Endothelial cell of umbilical vein (primary cell): ENCODE measurements around the gene TMEM125. TPM values are rescaled to one million over a fixed set of nuclear protein-coding genes. Genes with fewer than 3 reads are reported as not detected.

ENCODE experiments used
- BruUV-seq: library from RNA; stranded (reverse); fragments of 400-500 nt; replicated peaks from 2 replicates; lab custom pipeline; 2021; lab: Mats Ljungman, UMichigan
- CTCF ChIA-PET: fragments of 300-600, 350-600 bp; sonication (Branson Sonifier 250); formaldehyde crosslinking; loops from one replicate; lab custom pipeline; 2021; ENCODE audit warnings: antibody characterized with exemption, inconsistent platforms; lab: Charles Lee
- POLR2A ChIA-PET: fragments of 300-600, 350-600 bp; sonication (Branson Sonifier 250); formaldehyde crosslinking; loops from one replicate; lab custom pipeline; 2021; ENCODE audit warnings: antibody characterized with exemption, inconsistent platforms; lab: Charles Lee
- DNase-seq: peaks from one replicate; pipeline ENCODE4 v3.0.0-alpha.2; 2011; ENCODE audit warnings: low read depth, low spot score
- FAIRE-seq: peaks from 2 replicates; lab custom pipeline; 2011; peaks lifted over from hg19 to GRCh38; lab: Jason Lieb, UNC
- H2AFZ ChIP-seq: 2 replicates; pipeline ENCODE4 v1.6.0; 2012; ENCODE audit warnings: low read depth, low read length, control low read depth, inconsistent platforms
- H3K27ac ChIP-seq: 2 replicates; pipeline ENCODE4 v1.5.1; 2011; ENCODE audit warnings: low read depth, mild to moderate bottlenecking, control low read depth, low read length, moderate library complexity; ENCODE audit not compliant: insufficient read depth
- H3K27me3 ChIP-seq, 2 experiments: 2 replicates each; pipeline versions ENCODE4 v1.6.0 to v1.6.1; 2011; ENCODE audit warnings: low read length in 2 of 2, mixed read lengths in 1 of 2; ENCODE audit not compliant: control insufficient read depth in 2 of 2, insufficient read depth in 2 of 2
- H3K36me3 ChIP-seq, 2 experiments: 2 replicates in 1 of 2; 3 replicates in 1 of 2; pipeline ENCODE4 v1.5.1; 2011; ENCODE audit warnings: low read length in 2 of 2, mild to moderate bottlenecking in 1 of 2, moderate library complexity in 1 of 2; ENCODE audit not compliant: control insufficient read depth in 2 of 2, insufficient read depth in 2 of 2; ENCODE audit errors: extremely low read depth in 1 of 2
- H3K4me1 ChIP-seq: 3 replicates; pipeline ENCODE4 v1.5.1; 2011; ENCODE audit warnings: mild to moderate bottlenecking, low read length; ENCODE audit not compliant: control insufficient read depth, insufficient read depth; ENCODE audit errors: extremely low read depth
- H3K4me2 ChIP-seq: 2 replicates; pipeline ENCODE4 v1.6.1; 2011; ENCODE audit warnings: low read length, control low read depth, mixed read lengths; ENCODE audit not compliant: insufficient read depth
- H3K4me3 ChIP-seq, 3 experiments: fragments of 200-600 bp in 1 of 3; sonication (generic), shearing (Covaris generic) in 1 of 3; replicated peaks in 1 of 3; 2 replicates each; pipeline ENCODE4 v1.5.1; 2011 to 2016; ENCODE audit warnings: control low read depth in 3 of 3, low read length in 3 of 3, mild to moderate bottlenecking in 2 of 3, inconsistent platforms in 1 of 3, low read depth in 1 of 3, moderate library complexity in 1 of 3; ENCODE audit not compliant: insufficient read depth in 1 of 3
- H3K79me2 ChIP-seq: 2 replicates; pipeline ENCODE4 v1.6.0; 2012; ENCODE audit warnings: low read length, inconsistent platforms; ENCODE audit not compliant: control insufficient read depth, insufficient read depth
- H3K9ac ChIP-seq: replicated peaks from 2 replicates; pipeline ENCODE3; 2011; ENCODE audit warnings: low read length, control low read depth; ENCODE audit not compliant: insufficient read depth; ENCODE audit errors: extremely low read depth
- H3K9me1 ChIP-seq: replicated peaks from 3 replicates; pipeline ENCODE4 v1.6.0; 2011; ENCODE audit warnings: mild to moderate bottlenecking, low read length; ENCODE audit not compliant: control insufficient read depth, insufficient read depth; ENCODE audit errors: extremely low read depth
- H3K9me3 ChIP-seq: replicated peaks from 2 replicates; pipeline ENCODE4 v1.5.1; 2012; ENCODE audit warnings: low read length, inconsistent platforms; ENCODE audit not compliant: control insufficient read depth, insufficient read depth
- H4K20me1 ChIP-seq: replicated peaks from 2 replicates; pipeline ENCODE3; 2011; ENCODE audit warnings: mild to moderate bottlenecking, low read length; ENCODE audit not compliant: control insufficient read depth, insufficient read depth; ENCODE audit errors: extremely low read depth
- CTCF ChIP-seq, 2 donors: IDR thresholded peaks; 1 replicate in 1 of 2; 2 replicates in 1 of 2; pipeline ENCODE4 v1.5.1; 2011; ENCODE audit warnings: low read length in 2 of 2, mild to moderate bottlenecking in 2 of 2, moderate library complexity in 2 of 2, control low read depth in 1 of 2, inconsistent platforms in 1 of 2, low read depth in 1 of 2; ENCODE audit not compliant: insufficient read depth in 1 of 2; ENCODE audit errors: extremely low read depth in 1 of 2
- EZH2 ChIP-seq: IDR thresholded peaks from 2 replicates; pipeline ENCODE4 v1.6.1; 2012; ENCODE audit warnings: borderline replicate concordance, low read depth, mild to moderate bottlenecking, moderate library complexity, low read length, inconsistent platforms; ENCODE audit not compliant: severe bottlenecking
- FOS ChIP-seq: IDR thresholded peaks from 2 replicates; pipeline ENCODE4 v1.6.1; 2011; ENCODE audit warnings: mild to moderate bottlenecking, low read length, moderate library complexity, borderline replicate concordance; ENCODE audit not compliant: insufficient read depth
- GATA2 ChIP-seq: IDR thresholded peaks from 2 replicates; pipeline ENCODE4 v1.7.0; 2011; ENCODE audit warnings: low read depth, mild to moderate bottlenecking, moderate library complexity, mixed read lengths, low read length; ENCODE audit not compliant: insufficient read length, insufficient read depth
- JUN ChIP-seq: IDR thresholded peaks from 2 replicates; pipeline ENCODE4 v1.6.1; 2011; ENCODE audit warnings: borderline replicate concordance, low read depth; ENCODE audit not compliant: insufficient read length, insufficient read depth
- MAX ChIP-seq: IDR thresholded peaks from 2 replicates; pipeline ENCODE4 v1.6.1; 2011; ENCODE audit not compliant: insufficient read depth, insufficient read length
- MYC ChIP-seq: IDR thresholded peaks from one replicate; pipeline ENCODE4 v1.6.1; 2011; ENCODE audit warnings: mild to moderate bottlenecking, low read depth, low read length
- POLR2A ChIP-seq: IDR thresholded peaks from 2 replicates; pipeline ENCODE4 v1.6.1; 2012; ENCODE audit warnings: low read depth, mild to moderate bottlenecking, control low read depth, low read length
- POLR2AphosphoS5 ChIP-seq: IDR thresholded peaks from 2 replicates; pipeline ENCODE4 v1.6.1; 2012; ENCODE audit warnings: low read depth, mild to moderate bottlenecking, control low read depth, low read length, moderate library complexity; ENCODE audit not compliant: insufficient read depth
- dilution Hi-C: fragments of 300-500 bp; cut with MboI; formaldehyde crosslinking; loops from one replicate; pipeline ENCODE4 v1.15.0; 2019; ENCODE audit warnings: low sequenced_read_pairs; ENCODE audit not compliant: extremely low pct_ligation_motif_present
- intact Hi-C: fragments of 100-400 bp; cut with micrococcal nuclease; formaldehyde crosslinking; loops from one replicate; pipeline ENCODE4 v1.10.0; 2022
- polyA plus RNA-seq, 4 experiments: library from polyadenylated mRNA; depleted of rRNA in 3 of 4; stranded (reverse) in 3 of 4; unstranded in 1 of 4; fragments of >200 nt; gene quantifications; 2 replicates each; pipeline versions ENCODE4 v1.2.1 to v1.2.3, GENCODE V29; 2011 to 2012; ENCODE audit warnings: missing spikeins in 1 of 4
- total RNA-seq: library from RNA; stranded (reverse); gene quantifications from 2 replicates; pipeline ENCODE4 v1.2.3, GENCODE V29; 2021

Gene TMEM125
- total and polyA plus RNA-seq, 2 donors (not counting 3 experiments of a cell fraction or from before 2014, with no cell fraction given), result 0.17 TPM; not detected in 1

GRCh38 chr1:43255438-43256210, 14.2 kb upstream of the TMEM125 start:
- Histone ChIP-seq H3K27me3 (peaks cover 5 to 13% of the 10 kb centered on the region in 2 experiments), H2AFZ (no peak overlapping the region), H4K20me1 (no peaks in the 10 kb centered on the region), H3K36me3 (no peaks in the 10 kb centered on the region), H3K4me2 (no peak overlapping the region), H3K9me3 (no peaks in the 10 kb centered on the region), H3K4me1 (no peaks in the 10 kb centered on the region), H3K4me3 (no peak overlapping the region), H3K9ac (no peak overlapping the region), H3K27ac (no peak overlapping the region), H3K79me2 (no peaks in the 10 kb centered on the region), H3K9me1 (no peaks in the 10 kb centered on the region)
- ChIA-PET POLR2A (no interaction called here), CTCF (no interaction called here)
- FAIRE-seq (no peak), DNase-seq (no peak)
- no peak for TF ChIP-seq GATA2
- TF ChIP-seq POLR2AphosphoS5, result no peak
- TF ChIP-seq FOS, result no peak
- no peak for TF ChIP-seq JUN
- TF ChIP-seq EZH2, result no peak
- no peak for TF ChIP-seq MYC
- no peak for TF ChIP-seq CTCF (IDR thresholded peaks at IDR 0.05; ENCODE audit: extremely low read depth in 1 of 2, insufficient read depth in 1 of 2, low read depth in 1 of 2, low read length in 2 of 2)
- no peak for TF ChIP-seq POLR2A
- TF ChIP-seq MAX, result no peak
- dilution Hi-C loops (no loop called here), intact Hi-C loops (no loop called here)
- BruUV-seq, result no TSS peak
